HepG2 (cell line): ENCODE results near the gene SHROOM2. TPM values are rescaled to one million over a fixed set of nuclear protein-coding genes. Genes with fewer than 3 reads are reported as not detected.

Source experiments
- ATAC-seq: fragments of 200-7000 bp; cut with Tn5 transposase; 3 replicates; pipeline ENCODE4 v1.9.1; 2020; ENCODE audit warnings: mild to moderate bottlenecking, moderate library complexity
- BruUV-seq: library from RNA; stranded (reverse); fragments of 400-500 nt; replicated peaks from 2 replicates; lab custom pipeline; 2021; lab: Mats Ljungman, UMichigan
- CTCF ChIA-PET: fragments of 300-600 bp; formaldehyde crosslinking; extraction: SDS; loops from one replicate; lab custom pipeline; 2021; ENCODE audit warnings: low total read pairs, inconsistent platforms, low intra/inter-chr PET ratio; lab: Yijun Ruan, JAX
- POLR2A ChIA-PET: fragments of 350-600 bp; sonication (Branson Sonifier 250); formaldehyde crosslinking; loops from one replicate; lab custom pipeline; 2020; ENCODE audit warnings: antibody characterized with exemption, inconsistent platforms; lab: Yijun Ruan, JAX
- DNase-seq: peaks from one replicate; pipeline ENCODE4 v3.0.0-alpha.2; 2015; ENCODE audit warnings: low spot score
- FAIRE-seq: peaks from 3 replicates; lab custom pipeline; 2011; peaks lifted over from hg19 to GRCh38; lab: Jason Lieb, UNC
- H2AFZ ChIP-seq: one replicate; pipeline ENCODE4 v1.6.1; 2011; ENCODE audit warnings: low read length, inconsistent platforms
- H3K27ac ChIP-seq: fragments of 300-600 bp; 3 replicates; pipeline ENCODE4 v1.8.0; 2011; ENCODE audit warnings: mixed run types, mild to moderate bottlenecking, mixed read lengths, low read length, inconsistent platforms; ENCODE audit not compliant: insufficient read depth; ENCODE audit errors: extremely low read length
- H3K27me3 ChIP-seq, 2 experiments: fragments of 200-600 bp in 1 of 2; 2 replicates in 1 of 2; 3 replicates in 1 of 2; pipeline versions ENCODE4 v1.6.0 to v1.8.0; 2011; ENCODE audit warnings: low read length in 2 of 2, mild to moderate bottlenecking in 2 of 2, moderate library complexity in 2 of 2, inconsistent platforms in 1 of 2; ENCODE audit not compliant: insufficient read depth in 2 of 2, control insufficient read depth in 1 of 2
- H3K36me3 ChIP-seq, 2 experiments: fragments of 200-600 bp in 1 of 2; replicated peaks in 1 of 2; 2 replicates in 1 of 2; 3 replicates in 1 of 2; pipeline versions ENCODE4 v1.5.1 to v1.8.0; 2011; ENCODE audit warnings: low read length in 2 of 2, inconsistent platforms in 1 of 2; ENCODE audit not compliant: insufficient read depth in 2 of 2, control insufficient read depth in 1 of 2
- H3K4me1 ChIP-seq: 2 replicates; pipeline ENCODE4 v1.5.1; 2012; ENCODE audit warnings: low read length, inconsistent platforms; ENCODE audit not compliant: insufficient read depth
- H3K4me2 ChIP-seq: 2 replicates; pipeline ENCODE4 v1.6.0; 2011; ENCODE audit warnings: low read depth, low read length, inconsistent platforms
- H3K4me3 ChIP-seq, 3 experiments: fragments of 200-600 bp in 1 of 3; sonication (generic), shearing (Covaris generic) in 1 of 3; replicated peaks in 1 of 3; 2 replicates each; pipeline ENCODE4 v1.5.1; 2011 to 2016; ENCODE audit warnings: low read length in 3 of 3, inconsistent platforms in 2 of 3, low read depth in 2 of 3, mild to moderate bottlenecking in 2 of 3, control low read depth in 1 of 3, mixed read lengths in 1 of 3; ENCODE audit not compliant: insufficient read depth in 1 of 3
- H3K79me2 ChIP-seq: one replicate; pipeline ENCODE4 v1.6.1; 2011; ENCODE audit warnings: low read length, inconsistent platforms; ENCODE audit not compliant: insufficient read depth
- H3K9ac ChIP-seq: 2 replicates; pipeline ENCODE4 v1.6.0; 2011; ENCODE audit warnings: mild to moderate bottlenecking, low read depth, low read length, inconsistent platforms; ENCODE audit not compliant: insufficient read depth
- H3K9me3 ChIP-seq: 2 replicates; pipeline ENCODE4 v1.5.1; 2012; ENCODE audit warnings: mild to moderate bottlenecking, low read length
- H4K20me1 ChIP-seq: 2 replicates; pipeline ENCODE4 v1.6.0; 2011; ENCODE audit warnings: inconsistent platforms, mild to moderate bottlenecking, low read length, moderate library complexity; ENCODE audit not compliant: insufficient read depth
- ARHGAP35 ChIP-seq: sonication (generic); formaldehyde crosslinking; IDR thresholded peaks from 2 replicates; pipeline ENCODE4 v1.9.0; 2022; ENCODE audit warnings: mild to moderate bottlenecking, inconsistent platforms, moderate library complexity, missing genetic modification reagents, borderline replicate concordance
- MED8 ChIP-seq: sonication (generic); formaldehyde crosslinking; IDR thresholded peaks from 2 replicates; pipeline ENCODE4 v1.8.1; 2023; ENCODE audit warnings: mild to moderate bottlenecking, missing genetic modification reagents; ENCODE audit not compliant: insufficient replicate concordance
- NR1H2 ChIP-seq: sonication (generic); formaldehyde crosslinking; IDR thresholded peaks from 2 replicates; pipeline ENCODE4 v1.8.1; 2022; ENCODE audit warnings: low read depth, missing genetic modification reagents, borderline replicate concordance
- SRSF9 ChIP-seq: fragments of 200-400 bp; formaldehyde crosslinking; IDR thresholded peaks from 2 replicates; pipeline ENCODE4 v1.6.1; 2018; ENCODE audit warnings: borderline replicate concordance, mild to moderate bottlenecking, low read depth, low read length; ENCODE audit not compliant: insufficient read depth, poor library complexity, severe bottlenecking
- TBP ChIP-seq: sonication (generic); formaldehyde crosslinking; IDR thresholded peaks from 2 replicates; pipeline ENCODE4 v1.5.0; 2020; ENCODE audit warnings: missing genetic modification reagents
- TRIM24 ChIP-seq: sonication (generic); formaldehyde crosslinking; IDR thresholded peaks from 2 replicates; pipeline ENCODE4 v1.8.0; 2022; ENCODE audit warnings: mild to moderate bottlenecking, missing genetic modification reagents
- YEATS2 ChIP-seq: sonication (generic); formaldehyde crosslinking; IDR thresholded peaks from 2 replicates; pipeline ENCODE4 v1.4.0; 2020; ENCODE audit warnings: missing genetic modification reagents, borderline replicate concordance
- ZSCAN21 ChIP-seq: sonication (generic); formaldehyde crosslinking; IDR thresholded peaks from 2 replicates; pipeline ENCODE4 v1.8.0; 2022; ENCODE audit warnings: mild to moderate bottlenecking, missing genetic modification reagents, moderate library complexity, borderline replicate concordance
- WGBS: methylation state at CpG from one replicate; pipeline ENCODE4 v1.1.6; 2017; ENCODE audit warnings: low lambda C conversion rate; 5-methylcytosine and 5-hydroxymethylcytosine counted together
- in situ Hi-C: cut with HindIII; loops from 2 replicates; pipeline ENCODE4 v1.10.0; 2017; ENCODE audit warnings: low pct_unique_long_range_greater_than_20kb; ENCODE audit not compliant: extremely low pct_ligation_motif_present
- intact Hi-C: fragments of 100-400 bp; cut with micrococcal nuclease; formaldehyde crosslinking; loops from one replicate; pipeline ENCODE4 v1.10.0; 2022; ENCODE audit not compliant: unreplicated experiment
- polyA plus RNA-seq, 8 experiments: library from polyadenylated mRNA; depleted of rRNA in 3 of 8; stranded (reverse) in 7 of 8; unstranded in 1 of 8; fragments of >200 nt; fragmentation: Illumina TruSeq in 4 of 8; extraction: Trizol in 4 of 8; gene quantifications; 2 replicates each; pipeline versions ENCODE4 v1.2.1 to v1.2.3, GENCODE V29; 2011 to 2016; ENCODE audit warnings: low read depth in 4 of 8, missing spikeins in 1 of 8, mixed read lengths in 1 of 8; ENCODE audit not compliant: insufficient read depth in 1 of 8
- total RNA-seq, 5 experiments: library from RNA; depleted of rRNA; stranded (reverse); fragments of >200 nt; fragmentation: Illumina TruSeq; extraction: Trizol; gene quantifications; 2 replicates each; pipeline ENCODE4 v1.2.3, GENCODE V29; 2016; ENCODE audit warnings: low read depth in 1 of 5
- TF ChIP-seq, protein P1 (sequence below): sonication (generic); formaldehyde crosslinking; IDR thresholded peaks from 2 replicates; pipeline ENCODE4 v1.5.0; 2020; ENCODE audit warnings: mild to moderate bottlenecking, missing genetic modification reagents
- TF ChIP-seq, protein P2 (sequence below): sonication (generic); formaldehyde crosslinking; IDR thresholded peaks from 2 replicates; pipeline ENCODE4 v1.8.0; 2022; ENCODE audit warnings: mild to moderate bottlenecking, missing genetic modification reagents; ENCODE audit not compliant: insufficient replicate concordance
- TF ChIP-seq, protein P3 (sequence below): sonication (generic); formaldehyde crosslinking; IDR thresholded peaks from 2 replicates; pipeline ENCODE4 v1.4.0; 2020; ENCODE audit warnings: mild to moderate bottlenecking, missing genetic modification reagents
- TF ChIP-seq, protein P4 (sequence below): sonication (generic); formaldehyde crosslinking; IDR thresholded peaks from 2 replicates; pipeline ENCODE4 v1.8.1; 2023; ENCODE audit warnings: mild to moderate bottlenecking, moderate library complexity, missing genetic modification reagents

The SHROOM2 gene
- total and polyA plus RNA-seq, 2 of the 13 experiments (the other 11 are each of a cell fraction or from before 2014, with no cell fraction given): 0.92 to 1.4 TPM

DNA sequence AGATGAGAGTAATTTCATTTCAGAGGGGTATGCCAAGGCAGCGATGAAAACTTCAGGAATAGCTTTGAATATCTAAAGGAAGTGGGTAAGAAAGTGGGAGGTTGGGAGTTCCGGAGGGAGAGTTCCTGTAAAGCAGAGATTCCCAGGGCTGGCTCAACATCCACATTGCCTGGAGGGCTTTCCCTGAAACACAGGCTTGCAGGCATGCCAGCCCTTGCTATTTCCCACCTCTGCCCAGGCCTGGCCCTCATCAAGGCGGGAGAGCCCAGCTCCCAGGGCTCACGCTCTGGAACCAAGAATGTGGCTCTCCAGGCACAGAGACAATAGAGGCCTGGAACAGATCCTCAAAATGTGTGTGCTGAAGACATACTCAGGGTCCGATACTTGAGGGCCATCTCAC lies 137.1 kb downstream of the SHROOM2 start:
- H3K27me3 ChIP-seq: no peaks in the 10 kb centered on the region
- no peaks in the 10 kb centered on the region for H4K20me1 ChIP-seq
- ChIA-PET POLR2A (no interaction called here), CTCF (no interaction called here)
- no peak overlapping the region for H2AFZ ChIP-seq
- H3K9me3 ChIP-seq: no peaks in the 10 kb centered on the region
- no peak for DNase-seq
- intact Hi-C loops: no loop called here
- no peak for ATAC-seq
- in situ Hi-C loops: no loop called here
- 90% methylated on average over 2 of the region's 5 CpGs for WGBS
- H3K4me1 ChIP-seq: peaks cover 24% of the 10 kb centered on the region
- no peaks in the 10 kb centered on the region for H3K79me2 ChIP-seq
- no TSS peak for BruUV-seq
- H3K9ac ChIP-seq: no peak overlapping the region
- no peak for TF ChIP-seq SRSF9
- no peak for TF ChIP-seq YEATS2 (CRISPR knock-in tag)
- no peak for TF ChIP-seq TBP
- TF ChIP-seq ZSCAN21 (CRISPR knock-in tag): no peak
- no peak for TF ChIP-seq MED8
- no peak for TF ChIP-seq TRIM24 (CRISPR knock-in tag)
- TF ChIP-seq, protein P1, sequence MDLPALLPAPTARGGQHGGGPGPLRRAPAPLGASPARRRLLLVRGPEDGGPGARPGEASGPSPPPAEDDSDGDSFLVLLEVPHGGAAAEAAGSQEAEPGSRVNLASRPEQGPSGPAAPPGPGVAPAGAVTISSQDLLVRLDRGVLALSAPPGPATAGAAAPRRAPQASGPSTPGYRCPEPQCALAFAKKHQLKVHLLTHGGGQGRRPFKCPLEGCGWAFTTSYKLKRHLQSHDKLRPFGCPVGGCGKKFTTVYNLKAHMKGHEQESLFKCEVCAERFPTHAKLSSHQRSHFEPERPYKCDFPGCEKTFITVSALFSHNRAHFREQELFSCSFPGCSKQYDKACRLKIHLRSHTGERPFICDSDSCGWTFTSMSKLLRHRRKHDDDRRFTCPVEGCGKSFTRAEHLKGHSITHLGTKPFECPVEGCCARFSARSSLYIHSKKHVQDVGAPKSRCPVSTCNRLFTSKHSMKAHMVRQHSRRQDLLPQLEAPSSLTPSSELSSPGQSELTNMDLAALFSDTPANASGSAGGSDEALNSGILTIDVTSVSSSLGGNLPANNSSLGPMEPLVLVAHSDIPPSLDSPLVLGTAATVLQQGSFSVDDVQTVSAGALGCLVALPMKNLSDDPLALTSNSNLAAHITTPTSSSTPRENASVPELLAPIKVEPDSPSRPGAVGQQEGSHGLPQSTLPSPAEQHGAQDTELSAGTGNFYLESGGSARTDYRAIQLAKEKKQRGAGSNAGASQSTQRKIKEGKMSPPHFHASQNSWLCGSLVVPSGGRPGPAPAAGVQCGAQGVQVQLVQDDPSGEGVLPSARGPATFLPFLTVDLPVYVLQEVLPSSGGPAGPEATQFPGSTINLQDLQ (CRISPR knock-in tag): no peak
- TF ChIP-seq, protein P2, sequence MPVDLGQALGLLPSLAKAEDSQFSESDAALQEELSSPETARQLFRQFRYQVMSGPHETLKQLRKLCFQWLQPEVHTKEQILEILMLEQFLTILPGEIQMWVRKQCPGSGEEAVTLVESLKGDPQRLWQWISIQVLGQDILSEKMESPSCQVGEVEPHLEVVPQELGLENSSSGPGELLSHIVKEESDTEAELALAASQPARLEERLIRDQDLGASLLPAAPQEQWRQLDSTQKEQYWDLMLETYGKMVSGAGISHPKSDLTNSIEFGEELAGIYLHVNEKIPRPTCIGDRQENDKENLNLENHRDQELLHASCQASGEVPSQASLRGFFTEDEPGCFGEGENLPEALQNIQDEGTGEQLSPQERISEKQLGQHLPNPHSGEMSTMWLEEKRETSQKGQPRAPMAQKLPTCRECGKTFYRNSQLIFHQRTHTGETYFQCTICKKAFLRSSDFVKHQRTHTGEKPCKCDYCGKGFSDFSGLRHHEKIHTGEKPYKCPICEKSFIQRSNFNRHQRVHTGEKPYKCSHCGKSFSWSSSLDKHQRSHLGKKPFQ (CRISPR knock-in tag): no peak
- TF ChIP-seq, protein P3, sequence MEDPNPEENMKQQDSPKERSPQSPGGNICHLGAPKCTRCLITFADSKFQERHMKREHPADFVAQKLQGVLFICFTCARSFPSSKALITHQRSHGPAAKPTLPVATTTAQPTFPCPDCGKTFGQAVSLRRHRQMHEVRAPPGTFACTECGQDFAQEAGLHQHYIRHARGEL (CRISPR knock-in tag): no peak
- no peak for TF ChIP-seq ARHGAP35 (CRISPR knock-in tag)
- no peak for TF ChIP-seq NR1H2 (CRISPR knock-in tag)
- TF ChIP-seq, protein P4, sequence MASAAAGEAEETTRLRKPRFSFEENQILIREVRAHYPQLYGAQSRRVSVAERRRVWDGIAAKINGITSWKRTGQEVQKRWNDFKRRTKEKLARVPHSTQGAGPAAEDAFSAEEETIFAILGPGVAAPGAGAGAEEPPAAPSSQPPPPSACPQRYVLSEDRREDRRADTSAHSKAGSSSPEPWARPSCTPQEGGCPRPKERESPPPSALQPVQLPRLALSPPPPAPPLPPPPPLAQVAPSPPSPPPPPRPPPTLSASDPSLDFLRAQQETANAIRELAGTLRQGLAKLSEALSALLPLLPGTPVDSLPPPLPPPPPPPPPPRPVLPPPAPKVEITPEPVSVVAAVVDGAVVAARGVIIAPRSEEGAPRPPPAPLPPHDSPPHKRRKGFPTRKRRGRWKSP (CRISPR knock-in tag): no peak
- H3K27ac ChIP-seq: no peak overlapping the region
- FAIRE-seq: no peak
- no peak overlapping the region for H3K4me3 ChIP-seq
- H3K4me2 ChIP-seq: no peak overlapping the region
- no peaks in the 10 kb centered on the region for H3K36me3 ChIP-seq
